CD4-positive, alpha-beta T cell (primary cell): ENCODE results near the gene TSHZ2. TPM values are rescaled to one million over a fixed set of nuclear protein-coding genes. Genes with fewer than 3 reads are reported as not detected.
A peak's percentile ranks its signal among the peaks of the same experiment; 100 is the strongest.

Source experiments
- ATAC-seq: fragments of 200-7000 bp; cut with Tn5 transposase; one replicate; pipeline ENCODE4 v1.10.0; 2022; ENCODE audit warnings: mild to moderate bottlenecking; ENCODE audit not compliant: poor library complexity
- CTCF ChIA-PET: fragments of 350-600 bp; sonication (Branson Sonifier 250); formaldehyde crosslinking; loops from one replicate; lab custom pipeline; 2021; ENCODE audit warnings: antibody characterized with exemption, inconsistent platforms; lab: Charles Lee
- POLR2A ChIA-PET: fragments of 350-600 bp; sonication (Branson Sonifier 250); formaldehyde crosslinking; loops from one replicate; lab custom pipeline; 2021; ENCODE audit warnings: antibody characterized with exemption, inconsistent platforms; lab: Charles Lee
- DNase-seq, 14 experiments: peaks; one replicate each; pipeline ENCODE4 v3.0.0-alpha.2; 2013 to 2020; ENCODE audit warnings: mixed read lengths in 2 of 14
- H3K27ac ChIP-seq, 2 donors: one replicate each; pipeline versions ENCODE4 v1.5.1 to v1.7.0; 2013; ENCODE audit warnings: low read length in 2 of 2, low read depth in 1 of 2, mild to moderate bottlenecking in 1 of 2
- H3K27me3 ChIP-seq, 2 experiments: 1 replicate in 1 of 2; 2 replicates in 1 of 2; pipeline versions ENCODE4 v1.6.1 to v1.7.0; 2013; ENCODE audit warnings: low read length in 2 of 2, control low read depth in 1 of 2, mild to moderate bottlenecking in 1 of 2, moderate library complexity in 1 of 2; ENCODE audit not compliant: insufficient read depth in 2 of 2, control insufficient read depth in 1 of 2
- H3K36me3 ChIP-seq: one replicate; pipeline ENCODE4 v1.6.1; 2013; ENCODE audit warnings: low read length, control low read depth; ENCODE audit not compliant: insufficient read depth
- H3K4me1 ChIP-seq: one replicate; pipeline ENCODE4 v1.6.1; 2013; ENCODE audit warnings: low read length, control low read depth; ENCODE audit not compliant: insufficient read depth
- H3K4me3 ChIP-seq: one replicate; pipeline ENCODE4 v1.5.1; 2013; ENCODE audit warnings: mild to moderate bottlenecking, low read length, moderate library complexity
- H3K9me3 ChIP-seq, 2 experiments: 1 replicate in 1 of 2; 2 replicates in 1 of 2; pipeline versions ENCODE4 v1.6.1 to v1.7.0; 2013; ENCODE audit warnings: low read length in 2 of 2, mild to moderate bottlenecking in 2 of 2, control low read depth in 1 of 2, moderate library complexity in 1 of 2; ENCODE audit not compliant: control insufficient read depth in 1 of 2, insufficient read depth in 1 of 2
- H3K27ac Mint-ChIP-seq: one replicate; pipeline ENCODE4 v1.8.0; 2020; ENCODE audit warnings: mixed read lengths
- H3K27me3 Mint-ChIP-seq: one replicate; pipeline ENCODE4 v1.8.0; 2021; ENCODE audit warnings: mixed read lengths
- H3K36me3 Mint-ChIP-seq: one replicate; pipeline ENCODE4 v1.8.0; 2021; ENCODE audit warnings: low read depth, mixed read lengths
- H3K4me1 Mint-ChIP-seq: one replicate; pipeline ENCODE4 v1.8.0; 2021; ENCODE audit warnings: low read depth, mixed read lengths
- H3K4me3 Mint-ChIP-seq: one replicate; pipeline ENCODE4 v1.8.0; 2020; ENCODE audit warnings: mild to moderate bottlenecking, mixed read lengths
- H3K9me3 Mint-ChIP-seq: one replicate; pipeline ENCODE4 v1.8.0; 2020; ENCODE audit warnings: mixed read lengths
- intact Hi-C, 2 experiments: fragments of 100-400 bp; cut with DNase I in 1 of 2; cut with micrococcal nuclease in 1 of 2; formaldehyde crosslinking; loops; one replicate each; pipeline versions ENCODE4 v1.15.1 to v1.9.0; 2023 to 2025; cut with DNase I, micrococcal nuclease
- total RNA-seq, 174 experiments: library from RNA in 2 of 174; stranded (reverse) in 2 of 174; gene quantifications; one replicate each; pipeline ENCODE4 v1.2.3 and lab custom pipeline; 2021 to 2026
- TF ChIP-seq, protein P1 (sequence below): fragments of 200-600 bp; IDR thresholded peaks from one replicate; pipeline ENCODE4 v1.8.0; 2022; ENCODE audit warnings: antibody characterized with exemption, mild to moderate bottlenecking

Gene TSHZ2
- total RNA-seq, 2 experiments from 2014 or later: 26.1 to 27.4 TPM

DNA sequence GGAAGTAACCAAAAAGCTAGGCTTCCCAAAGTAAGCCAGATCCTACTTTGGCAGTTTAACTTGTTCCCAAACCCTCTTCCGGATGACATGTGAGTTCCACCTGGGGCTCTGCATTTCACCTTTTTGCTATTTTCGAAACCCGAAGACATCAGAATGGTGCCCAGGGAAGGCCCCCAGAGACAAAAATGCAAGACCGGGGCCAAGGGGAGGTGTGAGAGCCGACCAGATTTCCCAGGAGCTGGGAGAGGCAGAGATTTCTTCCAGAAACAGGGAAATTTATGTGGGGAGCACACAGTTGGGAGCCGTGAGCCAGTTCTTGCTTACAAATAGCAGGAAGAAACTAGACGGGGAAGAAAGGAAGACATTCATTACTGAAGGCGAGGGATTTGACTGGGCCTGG lies 411.8 kb downstream of the TSHZ2 start:
- DNase-seq (no peak), ATAC-seq (no peak)
- H3K4me1 ChIP-seq: peaks cover 5% of the 10 kb centered on the region
- H3K9me3 ChIP-seq: no peaks in the 10 kb centered on the region
- TF ChIP-seq, protein P1, sequence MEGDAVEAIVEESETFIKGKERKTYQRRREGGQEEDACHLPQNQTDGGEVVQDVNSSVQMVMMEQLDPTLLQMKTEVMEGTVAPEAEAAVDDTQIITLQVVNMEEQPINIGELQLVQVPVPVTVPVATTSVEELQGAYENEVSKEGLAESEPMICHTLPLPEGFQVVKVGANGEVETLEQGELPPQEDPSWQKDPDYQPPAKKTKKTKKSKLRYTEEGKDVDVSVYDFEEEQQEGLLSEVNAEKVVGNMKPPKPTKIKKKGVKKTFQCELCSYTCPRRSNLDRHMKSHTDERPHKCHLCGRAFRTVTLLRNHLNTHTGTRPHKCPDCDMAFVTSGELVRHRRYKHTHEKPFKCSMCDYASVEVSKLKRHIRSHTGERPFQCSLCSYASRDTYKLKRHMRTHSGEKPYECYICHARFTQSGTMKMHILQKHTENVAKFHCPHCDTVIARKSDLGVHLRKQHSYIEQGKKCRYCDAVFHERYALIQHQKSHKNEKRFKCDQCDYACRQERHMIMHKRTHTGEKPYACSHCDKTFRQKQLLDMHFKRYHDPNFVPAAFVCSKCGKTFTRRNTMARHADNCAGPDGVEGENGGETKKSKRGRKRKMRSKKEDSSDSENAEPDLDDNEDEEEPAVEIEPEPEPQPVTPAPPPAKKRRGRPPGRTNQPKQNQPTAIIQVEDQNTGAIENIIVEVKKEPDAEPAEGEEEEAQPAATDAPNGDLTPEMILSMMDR: no peak
- no peaks in the 10 kb centered on the region for H3K36me3 Mint-ChIP-seq
- no peak overlapping the region for H3K4me3 Mint-ChIP-seq
- peaks cover 23% of the 10 kb centered on the region for H3K4me1 Mint-ChIP-seq
- H3K4me3 ChIP-seq: no peak overlapping the region
- intact Hi-C loops: no loop called here
- ChIA-PET POLR2A (no interaction called here), CTCF (interaction anchor here (0.5 kb wide), 1 partner anchor 550 kb away, joined by 3 read pairs; no protein-coding TSS in a partner anchor)
- no peaks in the 10 kb centered on the region for H3K9me3 Mint-ChIP-seq
- no peaks in the 10 kb centered on the region for H3K36me3 ChIP-seq
- no peak overlapping the region for H3K27ac Mint-ChIP-seq
- no peaks in the 10 kb centered on the region for H3K27me3 ChIP-seq
- no peaks in the 10 kb centered on the region for H3K27me3 Mint-ChIP-seq
- H3K27ac ChIP-seq: no peak overlapping the region

DNA sequence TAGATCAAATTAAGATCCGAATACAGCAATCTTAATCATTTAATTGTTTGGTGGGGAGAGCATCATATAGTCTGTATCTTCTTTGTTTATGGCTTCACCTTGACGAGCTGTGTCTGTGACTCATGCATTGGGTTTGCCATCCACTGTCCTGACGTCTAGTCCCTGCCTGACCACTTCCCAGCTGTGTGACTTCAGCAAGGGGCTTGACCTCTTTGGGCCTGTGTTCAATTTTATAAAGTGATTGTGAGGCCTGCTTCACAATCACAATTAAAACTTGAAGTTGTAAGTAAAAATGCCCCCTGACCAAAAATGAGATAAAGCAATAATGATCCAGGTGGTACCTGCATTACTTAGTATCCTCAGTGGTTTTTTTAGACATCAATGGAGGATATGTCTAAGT lies 412.2 kb downstream of the TSHZ2 start:
- ATAC-seq (no peak), DNase-seq (no peak)
- ChIA-PET CTCF (interaction anchor here (0.5 kb wide), 1 partner anchor 550 kb away, joined by 3 read pairs; no protein-coding TSS in a partner anchor), POLR2A (no interaction called here)
- Mint-ChIP-seq H3K4me1 (peaks cover 28% of the 10 kb centered on the region), H3K4me3 (no peak overlapping the region), H3K9me3 (no peaks in the 10 kb centered on the region), H3K36me3 (no peaks in the 10 kb centered on the region), H3K27me3 (no peaks in the 10 kb centered on the region), H3K27ac (no peak overlapping the region)
- H3K27me3 ChIP-seq: no peaks in the 10 kb centered on the region
- H3K27ac ChIP-seq: no peak overlapping the region
- intact Hi-C loops: no loop called here
- no peaks in the 10 kb centered on the region for H3K36me3 ChIP-seq
- H3K9me3 ChIP-seq: no peaks in the 10 kb centered on the region
- peaks cover 7% of the 10 kb centered on the region for H3K4me1 ChIP-seq
- TF ChIP-seq, protein P1: no peak
- H3K4me3 ChIP-seq: no peak overlapping the region

DNA sequence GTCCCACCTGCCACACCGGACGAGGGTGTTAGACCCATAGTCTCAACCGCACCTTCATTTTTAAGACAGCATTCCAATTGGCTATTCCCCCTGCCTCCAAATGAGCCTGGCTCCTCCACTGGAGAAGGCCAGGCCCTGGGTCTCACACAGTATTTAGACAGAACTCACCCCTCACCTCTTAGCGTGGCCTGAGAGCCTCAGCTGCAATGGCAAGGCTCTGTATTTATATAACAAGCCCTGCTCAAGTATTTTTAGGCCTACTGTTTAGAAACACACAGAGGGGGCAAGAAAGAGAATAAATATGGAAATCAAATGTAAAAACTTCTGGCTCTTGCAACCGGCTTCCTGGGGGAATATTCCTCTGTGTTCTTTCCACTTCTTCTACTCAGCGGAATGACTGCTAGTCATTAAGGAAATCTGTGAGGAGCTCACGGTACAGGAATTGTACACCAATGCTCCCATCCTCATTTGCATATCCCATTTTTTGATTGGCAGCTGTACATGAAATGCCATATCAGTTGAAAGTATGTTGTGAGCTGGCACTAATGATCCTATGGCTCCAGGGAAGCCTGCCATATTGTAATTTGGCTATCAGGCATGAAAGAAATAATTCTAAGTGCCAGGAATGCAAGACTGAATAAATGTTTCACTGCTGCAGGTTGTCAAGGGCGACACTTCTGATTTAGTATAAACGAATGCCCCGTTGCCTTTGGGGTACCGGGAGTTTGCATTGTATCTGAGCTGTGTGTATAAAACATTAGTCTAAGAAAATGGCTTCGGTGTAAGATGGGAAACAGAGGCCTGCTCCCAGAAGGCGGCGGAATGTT lies 414.0 kb downstream of the TSHZ2 start:
- no peaks in the 10 kb centered on the region for H3K9me3 Mint-ChIP-seq
- no peak overlapping the region for H3K4me3 Mint-ChIP-seq
- H3K4me1 Mint-ChIP-seq: peaks cover 43% of the 10 kb centered on the region
- Histone ChIP-seq H3K27me3 (no peaks in the 10 kb centered on the region), H3K4me1 (peaks cover 7% of the 10 kb centered on the region), H3K36me3 (no peaks in the 10 kb centered on the region), H3K9me3 (no peaks in the 10 kb centered on the region), H3K4me3 (no peak overlapping the region), H3K27ac (no peak overlapping the region)
- no peaks in the 10 kb centered on the region for H3K27me3 Mint-ChIP-seq
- no peak for DNase-seq
- H3K27ac Mint-ChIP-seq: peak overlapping the region; percentile 71
- H3K36me3 Mint-ChIP-seq: no peaks in the 10 kb centered on the region
- POLR2A ChIA-PET: no interaction called here
- CTCF ChIA-PET: no interaction called here
- no peak for ATAC-seq
- intact Hi-C loops: no loop called here
- TF ChIP-seq, protein P1: no peak
